ENCODE data around the gene C7orf25.

- no peak for TF ChIP-seq SIN3A (IDR thresholded peaks at IDR 0.05; ENCODE audit: borderline replicate concordance, insufficient read depth, low read depth, low read length)
- TF ChIP-seq CTCF (IDR thresholded peaks at IDR 0.05), result no peak
- no peak for TF ChIP-seq POLR2AphosphoS5 (IDR thresholded peaks at IDR 0.05; ENCODE audit: low read depth, low read length)
- TF ChIP-seq REST (IDR thresholded peaks at IDR 0.05; ENCODE audit: insufficient read depth in 1 of 2, low read depth in 2 of 2, low read length in 1 of 2), result no peak
- no peak for TF ChIP-seq TCF7L2 (IDR thresholded peaks at IDR 0.05; ENCODE audit: low read depth, low read length)
Observed at GRCh38 chr7:42914421-42915045, 2.7 kb upstream of the C7orf25 start.
